Measurements from ENCODE around the gene MZF1. TPM values are rescaled to one million over a fixed set of nuclear protein-coding genes. Genes with fewer than 3 reads are reported as not detected.

MZF1 gene
- total RNA-seq, 1 experiment from 2014 or later = 18.0 TPM

DNA sequence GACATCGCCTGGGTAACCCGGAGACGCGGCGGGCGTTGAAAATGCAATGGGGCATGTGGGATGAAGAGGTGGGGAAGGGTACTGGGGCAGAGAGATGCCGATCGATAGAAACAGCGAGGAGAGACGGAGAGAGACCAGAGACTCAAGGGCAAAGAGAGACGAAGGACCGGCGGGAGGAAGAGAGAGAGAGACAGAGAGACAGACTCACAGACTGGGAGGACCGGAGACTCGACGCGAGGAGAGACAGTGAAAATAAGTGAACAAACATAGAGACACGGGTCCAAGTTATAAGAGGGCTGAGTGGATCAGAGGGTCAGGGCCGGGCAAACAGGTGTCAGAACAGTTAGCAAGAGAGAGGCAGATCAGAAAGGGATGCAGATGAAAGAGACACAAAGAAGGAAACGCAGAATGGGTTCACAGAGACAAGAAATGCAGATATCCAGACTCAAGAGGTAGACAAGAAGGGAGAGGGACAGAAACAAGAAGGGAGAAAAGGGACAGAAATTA, 576 bp upstream of the MZF1 start:
- no peak for TF ChIP-seq EZH2phosphoT487 (IDR thresholded peaks at IDR 0.05; ENCODE audit: borderline replicate concordance, low read length)
- no peak for TF ChIP-seq EZH2 (IDR thresholded peaks at IDR 0.05; ENCODE audit: low read length, unreplicated experiment)
- TF ChIP-seq, protein P1, sequence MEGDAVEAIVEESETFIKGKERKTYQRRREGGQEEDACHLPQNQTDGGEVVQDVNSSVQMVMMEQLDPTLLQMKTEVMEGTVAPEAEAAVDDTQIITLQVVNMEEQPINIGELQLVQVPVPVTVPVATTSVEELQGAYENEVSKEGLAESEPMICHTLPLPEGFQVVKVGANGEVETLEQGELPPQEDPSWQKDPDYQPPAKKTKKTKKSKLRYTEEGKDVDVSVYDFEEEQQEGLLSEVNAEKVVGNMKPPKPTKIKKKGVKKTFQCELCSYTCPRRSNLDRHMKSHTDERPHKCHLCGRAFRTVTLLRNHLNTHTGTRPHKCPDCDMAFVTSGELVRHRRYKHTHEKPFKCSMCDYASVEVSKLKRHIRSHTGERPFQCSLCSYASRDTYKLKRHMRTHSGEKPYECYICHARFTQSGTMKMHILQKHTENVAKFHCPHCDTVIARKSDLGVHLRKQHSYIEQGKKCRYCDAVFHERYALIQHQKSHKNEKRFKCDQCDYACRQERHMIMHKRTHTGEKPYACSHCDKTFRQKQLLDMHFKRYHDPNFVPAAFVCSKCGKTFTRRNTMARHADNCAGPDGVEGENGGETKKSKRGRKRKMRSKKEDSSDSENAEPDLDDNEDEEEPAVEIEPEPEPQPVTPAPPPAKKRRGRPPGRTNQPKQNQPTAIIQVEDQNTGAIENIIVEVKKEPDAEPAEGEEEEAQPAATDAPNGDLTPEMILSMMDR (conservative IDR thresholded peaks at IDR 0.05; ENCODE audit: low read depth, low read length) = no peak
- POLR2A ChIA-PET (ENCODE audit: unreplicated experiment) = no interaction called here
- intact Hi-C loops (cut with micrococcal nuclease) = loop anchor here (2.0 kb wide), 2 partner anchors 15 to 55 kb away; partner anchors contain the start of genes UBE2M and ZBTB45

DNA sequence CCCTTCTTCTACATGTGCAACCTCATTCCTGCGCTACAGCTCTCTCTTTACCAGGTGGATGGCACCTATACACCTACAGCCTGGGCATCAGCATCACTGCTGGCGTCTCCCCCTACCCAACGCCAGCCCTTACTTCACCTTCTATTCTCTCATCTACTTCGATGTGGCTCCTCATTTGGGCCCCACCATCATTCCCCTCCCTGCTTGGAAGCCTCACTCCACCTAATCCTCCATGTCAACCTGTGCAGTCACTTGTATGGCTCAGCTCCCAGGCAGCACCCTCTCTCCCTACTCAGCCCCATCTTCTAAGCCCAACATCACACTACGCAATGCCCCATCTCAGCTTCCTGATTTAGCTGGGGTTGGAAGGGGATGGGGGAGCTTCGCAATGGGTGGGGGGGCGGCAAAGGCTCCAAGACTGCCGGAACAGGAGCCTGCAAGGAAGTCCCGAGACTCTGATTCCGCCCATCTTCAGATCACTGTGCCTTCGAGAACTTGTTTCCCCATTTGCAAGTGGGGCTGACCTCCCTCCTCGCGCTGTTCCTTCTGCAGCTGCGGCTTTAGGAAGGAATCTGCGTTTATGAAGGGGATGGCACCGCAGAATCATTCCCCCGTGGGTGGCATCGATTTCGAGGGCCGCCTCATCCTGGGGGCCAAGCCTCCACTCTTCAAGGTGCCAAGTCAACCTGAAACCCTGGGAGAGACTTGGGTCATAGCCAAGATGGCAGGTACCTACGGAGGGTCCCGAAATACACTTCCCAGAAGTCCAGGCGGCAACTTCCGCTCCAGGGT, 913 bp downstream of the MZF1 start:
- ATAC-seq = no peak
- Histone ChIP-seq H3K79me2 (ENCODE audit: low read length) (peaks cover 16% of the 10 kb centered on the region), H3F3A (ENCODE audit: low read length, unreplicated experiment) (no peaks in the 10 kb centered on the region), H3K9me2 (replicated peaks; ENCODE audit: low read length) (no peaks in the 10 kb centered on the region), H3K27me3 (ENCODE audit: low read length) (no peaks in the 10 kb centered on the region), H3K4me3 (ENCODE audit: low read length) (peak overlapping the region; percentile 76), H3K4me2 (ENCODE audit: low read length) (peak overlapping the region; percentile 100), H3K9me3 (ENCODE audit: low read length) (no peaks in the 10 kb centered on the region), H3K4me1 (ENCODE audit: insufficient read depth, low read length) (peaks cover 23% of the 10 kb centered on the region), H3K27ac (ENCODE audit: low read length) (peak overlapping the region; percentile 91; the same call in 1 of the 2 replicates), H3K9ac (ENCODE audit: low read length) (peak overlapping the region; percentile 88; the same call in 1 of the 2 replicates), H4K20me1 (ENCODE audit: low read length) (no peaks in the 10 kb centered on the region), H3K36me3 (ENCODE audit: low read depth, low read length) (peaks cover 5% of the 10 kb centered on the region; the same call in 1 of the 2 replicates), H2AFZ (ENCODE audit: low read length) (peak overlapping the region; percentile 80)
- no peak for DNase-seq
- ChIA-PET CTCF (no interaction called here), POLR2A (ENCODE audit: unreplicated experiment) (interaction anchor here (0.7 kb wide), 1 partner anchor 28 kb away, joined by 3 read pairs; no protein-coding TSS in a partner anchor)
- no peak for TF ChIP-seq EZH2phosphoT487 (IDR thresholded peaks at IDR 0.05; ENCODE audit: borderline replicate concordance, low read length)
- no TSS peak for BruUV-seq (replicated peaks)
- intact Hi-C loops (cut with micrococcal nuclease) = loop anchor here (2.0 kb wide), 1 partner anchor 13 kb away; the partner anchor contains the start of gene UBE2M

More for the DNA sequence above, 576 bp upstream of the MZF1 start:
- H3K9me3 ChIP-seq (ENCODE audit: low read length) = no peaks in the 10 kb centered on the region
- H3K9ac ChIP-seq (ENCODE audit: low read length) = peak overlapping the region; percentile 88
- DNase-seq = no peak
- no peaks in the 10 kb centered on the region for H3K27me3 ChIP-seq (ENCODE audit: low read length)
- no peak for ATAC-seq
- BruUV-seq (replicated peaks) = TSS peak; percentile 7
- H3K4me3 ChIP-seq (ENCODE audit: low read length) = peak overlapping the region; percentile 76
- peaks cover 28% of the 10 kb centered on the region for H3K79me2 ChIP-seq (ENCODE audit: low read length)
- H3K4me2 ChIP-seq (ENCODE audit: low read length) = peak overlapping the region; percentile 100
- H3K4me1 ChIP-seq (ENCODE audit: insufficient read depth, low read length) = peaks cover 23% of the 10 kb centered on the region
- peak overlapping the region; percentile 96 for H2AFZ ChIP-seq (ENCODE audit: low read length)
- no peaks in the 10 kb centered on the region for H4K20me1 ChIP-seq (ENCODE audit: low read length)
- CTCF ChIA-PET = no interaction called here
- peak overlapping the region; percentile 91 for H3K27ac ChIP-seq (ENCODE audit: low read length)
- no peaks in the 10 kb centered on the region for H3F3A ChIP-seq (ENCODE audit: low read length, unreplicated experiment)
- H3K9me2 ChIP-seq (replicated peaks; ENCODE audit: low read length) = no peaks in the 10 kb centered on the region
- no peaks in the 10 kb centered on the region; the same call in 1 of the 2 replicates for H3K36me3 ChIP-seq (ENCODE audit: low read depth, low read length)

DNA sequence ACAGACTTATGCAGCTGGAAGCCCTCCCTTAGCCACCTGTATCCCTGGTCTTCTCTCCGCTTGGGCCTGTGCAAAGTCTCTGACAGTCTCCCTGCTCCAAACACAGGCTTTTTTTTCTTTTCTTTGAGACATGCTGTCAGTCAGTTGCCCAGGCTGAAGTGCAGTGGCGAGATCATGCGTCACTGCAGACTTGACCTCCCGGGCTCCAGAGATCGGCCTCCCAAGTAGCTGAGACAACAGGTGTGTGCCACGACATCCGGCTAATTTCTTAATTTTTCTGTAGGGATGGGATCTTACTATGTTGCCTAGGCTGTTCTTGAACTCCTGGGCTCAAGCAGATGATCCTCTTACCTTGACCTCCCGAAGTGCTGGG, 1.6 kb downstream of the MZF1 start:
- ATAC-seq = no peak
- Histone ChIP-seq H3K4me1 (ENCODE audit: insufficient read depth, low read length) (peaks cover 23% of the 10 kb centered on the region), H3K27me3 (ENCODE audit: low read length) (no peaks in the 10 kb centered on the region), H3K9me2 (replicated peaks; ENCODE audit: low read length) (no peaks in the 10 kb centered on the region), H4K20me1 (ENCODE audit: low read length) (no peaks in the 10 kb centered on the region), H3K79me2 (ENCODE audit: low read length) (peaks cover 16% of the 10 kb centered on the region), H3K4me3 (ENCODE audit: low read length) (no peak overlapping the region), H3K9me3 (ENCODE audit: low read length) (no peaks in the 10 kb centered on the region), H3K27ac (ENCODE audit: low read length) (no peak overlapping the region), H3F3A (ENCODE audit: low read length, unreplicated experiment) (no peaks in the 10 kb centered on the region), H3K4me2 (ENCODE audit: low read length) (no peak overlapping the region; the same call in 1 of the 2 replicates), H3K9ac (ENCODE audit: low read length) (no peak overlapping the region), H2AFZ (ENCODE audit: low read length) (no peak overlapping the region), H3K36me3 (ENCODE audit: low read depth, low read length) (peaks cover 8% of the 10 kb centered on the region; the same call in 1 of the 2 replicates)
- intact Hi-C loops (cut with micrococcal nuclease) = no loop called here
- POLR2A ChIA-PET (ENCODE audit: unreplicated experiment) = interaction anchor here (0.7 kb wide), 1 partner anchor 27 kb away, joined by 3 read pairs; no protein-coding TSS in a partner anchor
- DNase-seq = no peak
- TF ChIP-seq EZH2 (IDR thresholded peaks at IDR 0.05; ENCODE audit: low read length, unreplicated experiment) (no peak), EZH2phosphoT487 (IDR thresholded peaks at IDR 0.05; ENCODE audit: borderline replicate concordance, low read length) (no peak)
- TF ChIP-seq, protein P1 (conservative IDR thresholded peaks at IDR 0.05; ENCODE audit: low read depth, low read length) = no peak
- BruUV-seq (replicated peaks) = no TSS peak
- CTCF ChIA-PET = no interaction called here
